Omental fat pad (tissue), 4 donors: ENCODE measurements around the gene GPR39. TPM values are rescaled to one million over a fixed set of nuclear protein-coding genes. Genes with fewer than 3 reads are reported as not detected.

Source experiments
- ATAC-seq: fragments of 150-250 bp; one replicate; pipeline ENCODE4 v1.9.1; 2016; ENCODE audit warnings: mild to moderate bottlenecking, moderate library complexity; ENCODE audit not compliant: low FRiP score
- DNase-seq: peaks from one replicate; pipeline ENCODE4 v3.0.0-alpha.2; 2019; ENCODE audit warnings: low spot score
- total RNA-seq, 4 donors: library from RNA; depleted of rRNA; stranded (reverse); fragments of >200 nt; gene quantifications; one replicate each; pipeline ENCODE4 v1.1.0, GENCODE V29; 2016
- TF ChIP-seq, protein P1 (sequence below), 3 donors: fragments of 450-650 bp; IDR thresholded peaks; one replicate each; pipeline ENCODE4 v1.5.1; 2016 to 2017; ENCODE audit warnings: antibody characterized with exemption in 3 of 3, mild to moderate bottlenecking in 3 of 3, moderate library complexity in 2 of 3

Gene GPR39
- total RNA-seq, 4 donors from 2014 or later: not detected

DNA sequence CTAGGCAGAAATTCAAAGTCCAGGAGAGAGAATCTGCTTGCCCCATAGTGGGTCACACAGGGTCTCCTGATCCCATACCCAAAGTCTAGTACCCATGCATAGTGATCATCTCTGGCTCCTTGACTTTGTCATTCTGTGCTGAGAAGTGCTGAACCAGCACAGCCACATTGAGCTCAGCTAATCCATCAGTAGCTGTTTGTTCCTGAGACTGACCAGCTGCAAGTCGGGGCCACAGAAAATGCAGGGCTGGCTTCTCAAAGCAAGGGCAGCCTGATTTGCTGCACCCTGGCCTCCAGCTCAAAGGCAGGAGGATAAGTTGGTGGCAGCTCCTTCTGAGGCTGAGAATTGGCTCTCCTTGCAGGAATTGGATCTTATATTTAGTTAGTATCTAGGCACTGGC is 181.2 kb downstream of the GPR39 start:
- no peak for ATAC-seq
- no peak for DNase-seq
- TF ChIP-seq, protein P1, sequence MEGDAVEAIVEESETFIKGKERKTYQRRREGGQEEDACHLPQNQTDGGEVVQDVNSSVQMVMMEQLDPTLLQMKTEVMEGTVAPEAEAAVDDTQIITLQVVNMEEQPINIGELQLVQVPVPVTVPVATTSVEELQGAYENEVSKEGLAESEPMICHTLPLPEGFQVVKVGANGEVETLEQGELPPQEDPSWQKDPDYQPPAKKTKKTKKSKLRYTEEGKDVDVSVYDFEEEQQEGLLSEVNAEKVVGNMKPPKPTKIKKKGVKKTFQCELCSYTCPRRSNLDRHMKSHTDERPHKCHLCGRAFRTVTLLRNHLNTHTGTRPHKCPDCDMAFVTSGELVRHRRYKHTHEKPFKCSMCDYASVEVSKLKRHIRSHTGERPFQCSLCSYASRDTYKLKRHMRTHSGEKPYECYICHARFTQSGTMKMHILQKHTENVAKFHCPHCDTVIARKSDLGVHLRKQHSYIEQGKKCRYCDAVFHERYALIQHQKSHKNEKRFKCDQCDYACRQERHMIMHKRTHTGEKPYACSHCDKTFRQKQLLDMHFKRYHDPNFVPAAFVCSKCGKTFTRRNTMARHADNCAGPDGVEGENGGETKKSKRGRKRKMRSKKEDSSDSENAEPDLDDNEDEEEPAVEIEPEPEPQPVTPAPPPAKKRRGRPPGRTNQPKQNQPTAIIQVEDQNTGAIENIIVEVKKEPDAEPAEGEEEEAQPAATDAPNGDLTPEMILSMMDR (IDR thresholded peaks at IDR 0.05): no peak

DNA sequence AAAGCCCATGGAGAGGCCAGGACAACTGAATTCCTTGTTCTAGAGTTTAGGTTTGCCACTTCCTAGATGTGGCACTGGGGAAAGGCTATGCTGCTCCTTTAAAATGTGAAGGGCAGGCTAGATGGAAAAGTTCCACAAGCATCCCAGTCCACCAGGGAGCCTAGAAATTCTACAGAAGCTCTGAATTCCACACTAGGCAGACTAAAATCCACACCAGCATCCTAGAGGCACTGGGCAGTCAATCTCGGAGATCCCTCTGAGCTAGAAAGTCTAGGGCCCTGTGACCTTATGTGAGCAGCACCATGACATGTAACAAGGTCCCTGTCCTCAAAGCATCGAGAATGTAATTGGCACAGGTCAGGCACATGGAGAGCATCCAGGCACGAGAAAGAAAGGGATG is 181.9 kb downstream of the GPR39 start:
- TF ChIP-seq, protein P1 (IDR thresholded peaks at IDR 0.05): no peak
- no peak for ATAC-seq
- DNase-seq: no peak

DNA sequence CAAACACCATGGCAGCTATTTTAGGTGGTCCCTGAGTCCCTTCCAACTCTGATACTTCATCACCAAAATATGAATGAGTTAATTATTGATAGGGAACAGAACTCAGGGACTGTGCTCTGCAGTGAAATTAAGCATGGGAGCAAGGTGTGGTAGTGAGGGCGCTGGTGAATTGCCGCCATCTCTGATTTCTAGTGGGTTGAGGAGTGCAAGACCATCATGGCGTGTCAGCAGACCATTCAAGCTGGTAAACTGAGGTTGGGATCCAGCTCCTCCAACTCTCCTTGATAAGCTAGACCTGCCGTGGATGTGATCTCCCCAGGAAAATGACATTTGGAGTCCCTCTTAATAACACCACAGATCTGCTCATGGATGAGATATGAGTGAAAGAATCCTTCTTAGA is 183.0 kb downstream of the GPR39 start:
- ATAC-seq (no peak), DNase-seq (no peak)
- TF ChIP-seq, protein P1 (IDR thresholded peaks at IDR 0.05): no peak

DNA sequence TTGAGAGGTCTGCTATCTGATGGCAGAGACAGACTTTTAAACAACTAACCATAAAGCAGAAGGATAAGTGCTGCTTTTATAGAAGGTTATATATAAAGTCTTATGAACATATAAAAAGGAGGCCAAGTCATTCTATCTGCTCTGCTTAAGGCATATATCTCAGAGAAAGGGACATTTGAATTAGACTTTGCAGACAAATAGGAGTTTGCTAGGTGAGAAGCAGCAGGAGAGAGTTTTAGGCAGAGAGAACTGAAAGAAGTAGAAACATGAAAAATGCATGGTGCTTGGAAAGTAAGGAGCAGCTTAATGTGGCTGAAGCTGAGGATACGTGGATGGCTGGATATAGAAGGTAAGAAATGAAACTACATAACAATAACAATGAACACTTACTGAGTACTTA is 188.0 kb downstream of the GPR39 start:
- DNase-seq: no peak
- ATAC-seq: no peak
- TF ChIP-seq, protein P1 (IDR thresholded peaks at IDR 0.05): no peak

DNA sequence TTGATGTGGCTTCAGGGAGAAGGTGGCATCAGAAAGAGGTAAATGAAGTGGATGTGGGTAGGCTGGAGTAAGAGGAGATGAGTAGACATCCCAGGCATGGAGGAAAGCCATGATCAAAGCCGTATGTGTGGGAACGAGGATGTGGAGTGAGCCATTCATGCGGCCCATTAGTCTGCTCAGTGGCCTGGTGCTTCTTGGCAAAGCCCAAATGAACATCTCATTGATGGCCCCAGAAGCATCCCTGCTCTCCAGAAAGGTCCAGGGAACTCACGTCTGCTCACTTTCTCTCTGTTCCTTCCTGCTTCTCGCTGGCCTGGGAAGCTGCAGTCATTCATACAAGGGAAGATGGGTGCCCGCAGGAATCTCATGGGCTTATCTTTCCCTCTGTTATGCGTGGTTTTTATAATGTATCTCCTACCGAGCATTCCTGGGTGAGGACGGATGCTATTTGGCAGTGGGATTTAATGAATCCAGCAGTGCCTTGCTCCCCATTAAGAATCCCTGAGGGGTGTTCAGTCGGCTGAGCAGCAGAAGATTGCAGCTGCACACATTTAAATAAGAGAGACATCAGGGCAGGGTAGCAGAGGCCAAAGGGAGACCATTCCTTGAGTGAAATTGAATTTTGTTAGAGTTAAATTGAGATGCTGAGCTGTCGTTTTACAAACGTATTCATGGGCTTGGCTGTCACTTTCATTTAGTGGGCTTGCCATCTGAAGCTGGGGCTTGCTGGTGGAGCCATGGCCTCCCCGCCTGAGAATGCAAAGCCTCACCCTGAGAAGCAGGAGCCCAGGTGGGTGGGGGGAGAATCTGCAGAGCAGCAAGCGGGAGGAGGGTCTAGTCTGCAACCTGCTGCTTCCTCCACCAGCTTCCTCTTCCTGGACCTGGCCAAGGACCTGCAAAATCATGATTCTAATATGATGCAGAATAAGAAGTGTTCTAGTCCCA is 188.9 kb downstream of the GPR39 start:
- TF ChIP-seq, protein P1 (IDR thresholded peaks at IDR 0.05): no peak
- ATAC-seq (no peak), DNase-seq (no peak)

DNA sequence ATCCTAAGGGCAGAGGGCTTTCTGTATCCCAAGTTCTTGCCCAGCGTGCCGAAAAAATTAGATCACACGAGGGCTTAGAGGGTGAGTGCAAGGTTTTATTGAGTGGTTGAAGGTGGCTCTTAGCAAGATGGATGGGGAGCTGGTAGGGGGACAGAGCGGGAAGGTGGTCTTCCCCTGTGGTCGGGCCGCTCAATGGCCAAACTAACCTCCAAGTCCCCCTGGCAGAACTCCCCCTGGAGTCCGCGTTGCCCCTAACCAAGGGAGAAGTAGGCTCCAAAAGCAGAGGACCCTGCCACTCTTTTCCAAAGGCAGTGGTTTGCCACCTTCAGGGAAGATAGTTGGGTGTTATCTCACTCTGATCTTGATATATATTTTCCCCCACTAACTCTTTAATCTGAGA is 190.0 kb downstream of the GPR39 start:
- DNase-seq (no peak), ATAC-seq (no peak)
- TF ChIP-seq, protein P1 (IDR thresholded peaks at IDR 0.05): no peak
